COLO668 (cell line): ENCODE measurements around the gene TBC1D16.

Source experiments
- DNase-seq: peaks from one replicate; lab custom pipeline; 2025; ENCODE audit not compliant: unreplicated experiment; lab: John Stamatoyannopoulos, UW

Gene TBC1D16

GRCh38 chr17:79942591-79943346 is 92.9 kb downstream of the TBC1D16 start:
- DNase-seq, result no peak

GRCh38 chr17:79942011-79942405 is 93.7 kb downstream of the TBC1D16 start:
- no peak for DNase-seq

- DNase-seq, result no peak
Observed at GRCh38 chr17:79941088-79942010, 94.3 kb downstream of the TBC1D16 start.

GRCh38 chr17:79940459-79941087 is 95.1 kb downstream of the TBC1D16 start:
- DNase-seq, result no peak

GRCh38 chr17:79939755-79940458 is 95.8 kb downstream of the TBC1D16 start:
- no peak for DNase-seq

- DNase-seq, result no peak
Observed at GRCh38 chr17:79939094-79939435, 96.6 kb downstream of the TBC1D16 start.

- no peak for DNase-seq
Observed at GRCh38 chr17:79938336-79939093, 97.2 kb downstream of the TBC1D16 start.

GRCh38 chr17:79937391-79938335 is 98.0 kb downstream of the TBC1D16 start:
- no peak for DNase-seq

GRCh38 chr17:79936641-79937381 is 98.9 kb downstream of the TBC1D16 start:
- DNase-seq, result no peak

GRCh38 chr17:79936050-79936449 is 99.6 kb downstream of the TBC1D16 start:
- no peak for DNase-seq

- no peak for DNase-seq
Observed at GRCh38 chr17:79935197-79935885, 100.3 kb downstream of the TBC1D16 start.

- no peak for DNase-seq
Observed at GRCh38 chr17:79934653-79934970, 101.1 kb downstream of the TBC1D16 start.

- DNase-seq, result peak; percentile 38
Observed at GRCh38 chr17:79933863-79934652, 101.6 kb downstream of the TBC1D16 start.

- no peak for DNase-seq
Observed at GRCh38 chr17:79932451-79933306, 103.0 kb downstream of the TBC1D16 start.

- DNase-seq, result no peak
Observed at GRCh38 chr17:79931817-79932309, 103.8 kb downstream of the TBC1D16 start.
